Esophagus muscularis mucosa (tissue), 4 donors: ENCODE measurements around the gene GTF2F2.
"Not testable (repeated sequence)": the region's sequence is repeated elsewhere in the genome, so short reads cannot be mapped to it uniquely, and the experiment has no call there.

Experiments used
- CTCF ChIP-seq, 3 experiments: fragments of 200-600 bp in 2 of 3; fragments of 450-650 bp in 1 of 3; sonication (generic) in 2 of 3; IDR thresholded peaks; one replicate each; pipeline ENCODE4 v1.5.1; 2017 to 2019; ENCODE audit warnings: antibody characterized with exemption in 3 of 3, mild to moderate bottlenecking in 2 of 3, moderate library complexity in 1 of 3
- EP300 ChIP-seq: sonication (generic); formaldehyde crosslinking; IDR thresholded peaks from one replicate; pipeline ENCODE4 v1.6.1; 2017; ENCODE audit warnings: antibody characterized with exemption
- POLR2A ChIP-seq: fragments of 450-650 bp; IDR thresholded peaks from one replicate; pipeline ENCODE4 v1.6.1; 2017; ENCODE audit warnings: antibody characterized with exemption, moderate library complexity, mild to moderate bottlenecking, low read depth

- TF ChIP-seq CTCF (IDR thresholded peaks at IDR 0.05); EP300; POLR2A: not testable (repeated sequence)
Measured at GRCh38 chr13:45189077-45189476, 68.8 kb downstream of the GTF2F2 start.
